T-cell (primary cell): ENCODE results near the gene STRA6. TPM values are rescaled to one million over a fixed set of nuclear protein-coding genes. Genes with fewer than 3 reads are reported as not detected.

ENCODE experiments used
- ATAC-seq, 4 experiments: fragments of 200-7000 bp in 3 of 4; fragments of 150-1000 bp in 1 of 4; cut with Tn5 transposase; replicated peaks in 1 of 4; 1 replicate in 3 of 4; 2 replicates in 1 of 4; pipeline ENCODE4 v1.10.0; 2021; ENCODE audit warnings: moderate library complexity in 3 of 4, mild to moderate bottlenecking in 2 of 4, moderate number of reproducible peaks in 1 of 4
- CTCF ChIA-PET, 2 donors: fragments of 300-600 bp; sonication (Branson Sonifier 250); formaldehyde crosslinking; loops; one replicate each; lab custom pipeline; 2022; ENCODE audit warnings: antibody characterized with exemption in 2 of 2; lab: Charles Lee
- POLR2A ChIA-PET, 2 donors: fragments of 300-600 bp; sonication (Branson Sonifier 250); formaldehyde crosslinking; loops; one replicate each; lab custom pipeline; 2022; ENCODE audit warnings: antibody characterized with exemption in 2 of 2; lab: Charles Lee
- DNase-seq, 35 experiments: peaks; one replicate each; pipeline versions ENCODE4 v3.0.0 to v3.0.0-alpha.2; 2013 to 2023
- H3K27ac ChIP-seq: one replicate; pipeline ENCODE4 v1.5.1; 2013; ENCODE audit warnings: low read length
- H3K27me3 ChIP-seq, 2 experiments: replicated peaks in 1 of 2; 1 replicate in 1 of 2; 2 replicates in 1 of 2; pipeline versions ENCODE4 v1.6.1 to v1.7.0; 2013; ENCODE audit warnings: low read length in 1 of 2, mixed read lengths in 1 of 2; ENCODE audit not compliant: control insufficient read depth in 2 of 2, insufficient read depth in 2 of 2; ENCODE audit errors: extremely low read depth in 1 of 2
- H3K36me3 ChIP-seq, 2 donors: 1 replicate in 1 of 2; 2 replicates in 1 of 2; pipeline versions ENCODE4 v1.6.1 to v1.7.0; 2013; ENCODE audit warnings: low read length in 1 of 2; ENCODE audit not compliant: control insufficient read depth in 2 of 2, insufficient read depth in 1 of 2; ENCODE audit errors: extremely low read depth in 1 of 2
- H3K4me1 ChIP-seq, 2 experiments: 1 replicate in 1 of 2; 2 replicates in 1 of 2; pipeline versions ENCODE4 v1.6.1 to v1.7.0; 2013; ENCODE audit warnings: low read length in 2 of 2, mixed read lengths in 1 of 2; ENCODE audit not compliant: insufficient read depth in 2 of 2, control insufficient read depth in 1 of 2; ENCODE audit errors: extremely low read depth in 1 of 2
- H3K4me3 ChIP-seq, 2 donors: 1 replicate in 1 of 2; 2 replicates in 1 of 2; pipeline versions ENCODE4 v1.5.1 to v1.7.0; 2013; ENCODE audit warnings: mild to moderate bottlenecking in 2 of 2, low read length in 1 of 2, moderate library complexity in 1 of 2; ENCODE audit not compliant: control insufficient read depth in 1 of 2; ENCODE audit errors: extremely low read depth in 1 of 2
- H3K9me3 ChIP-seq: 2 replicates; pipeline ENCODE4 v1.7.0; 2013
- H3K27ac Mint-ChIP-seq, 2 donors: one replicate each; pipeline ENCODE4 v1.8.0; 2020 to 2021; ENCODE audit warnings: mild to moderate bottlenecking in 2 of 2, mixed read lengths in 2 of 2
- H3K27me3 Mint-ChIP-seq, 2 donors: one replicate each; pipeline ENCODE4 v1.8.0; 2021 to 2022; ENCODE audit warnings: mixed read lengths in 2 of 2
- H3K36me3 Mint-ChIP-seq: one replicate; pipeline ENCODE4 v1.8.0; 2021; ENCODE audit warnings: mixed read lengths
- H3K4me1 Mint-ChIP-seq, 3 donors: one replicate each; pipeline ENCODE4 v1.8.0; 2020 to 2022; ENCODE audit warnings: mixed read lengths in 3 of 3, mild to moderate bottlenecking in 1 of 3
- H3K4me3 Mint-ChIP-seq, 3 donors: one replicate each; pipeline ENCODE4 v1.8.0; 2020 to 2022; ENCODE audit warnings: mild to moderate bottlenecking in 3 of 3, mixed read lengths in 3 of 3, moderate library complexity in 3 of 3
- H3K9me3 Mint-ChIP-seq, 3 donors: one replicate each; pipeline ENCODE4 v1.8.0; 2020 to 2022; ENCODE audit warnings: mixed read lengths in 3 of 3
- WGBS: methylation state at CpG from one replicate; pipeline ENCODE4 v1.1.5; 2013; ENCODE audit warnings: missing lambda C conversion rate; ENCODE audit not compliant: insufficient coverage; 5-methylcytosine and 5-hydroxymethylcytosine counted together
- total RNA-seq, 35 experiments: library from RNA in 6 of 35; stranded (reverse) in 6 of 35; fragments of 120-200 nt in 1 of 35; gene quantifications; one replicate each; pipeline versions ENCODE4 v1.2.1 to v1.2.4 and lab custom pipeline; 2013 to 2026

STRA6 gene
- total RNA-seq, 5 donors from 2014 or later (not counting 1 experiment from before 2014, with no cell fraction given) = not detected

GRCh38 chr15:74203914-74204431 is 1.4 kb upstream of the STRA6 start:
- Mint-ChIP-seq H3K27ac (no peak overlapping the region), H3K4me1 (peaks cover 0 to 2% (median 0%) of the 10 kb centered on the region in 3 donors), H3K36me3 (no peaks in the 10 kb centered on the region), H3K27me3 (peaks cover 15 to 25% of the 10 kb centered on the region in 2 donors), H3K9me3 (no peaks in the 10 kb centered on the region), H3K4me3 (no peak overlapping the region)
- peak overlapping the region in 1 of 2 donors; percentile 18 for H3K4me3 ChIP-seq
- ChIA-PET CTCF (no interaction called here), POLR2A (no interaction called here)
- DNase-seq (no peak), ATAC-seq (no peak)
- H3K27ac ChIP-seq = no peak overlapping the region
- H3K36me3 ChIP-seq = no peaks in the 10 kb centered on the region
- peaks cover 0 to 12% of the 10 kb centered on the region in 2 experiments for H3K4me1 ChIP-seq
- H3K27me3 ChIP-seq = peaks cover 0 to 60% of the 10 kb centered on the region in 2 experiments
- WGBS = 74% methylated on average over 2 of the region's 10 CpGs
- H3K9me3 ChIP-seq = no peaks in the 10 kb centered on the region

GRCh38 chr15:74201710-74202420 is 722 bp downstream of the STRA6 start:
- no peak overlapping the region for H3K27ac Mint-ChIP-seq
- no peak for DNase-seq
- H3K4me1 Mint-ChIP-seq = peaks cover 0 to 2% (median 0%) of the 10 kb centered on the region in 3 donors
- no peaks in the 10 kb centered on the region for H3K36me3 Mint-ChIP-seq
- no peaks in the 10 kb centered on the region for H3K9me3 Mint-ChIP-seq
- no peak overlapping the region for H3K4me3 Mint-ChIP-seq
- WGBS = 90% methylated on average over 2 of the region's 7 CpGs
- H3K27me3 ChIP-seq = peaks cover 0 to 46% of the 10 kb centered on the region in 2 experiments
- peaks cover 0 to 12% of the 10 kb centered on the region in 2 experiments for H3K4me1 ChIP-seq
- no peaks in the 10 kb centered on the region for H3K9me3 ChIP-seq
- H3K4me3 ChIP-seq = no peak overlapping the region
- peaks cover 9 to 13% of the 10 kb centered on the region in 2 donors for H3K27me3 Mint-ChIP-seq
- ATAC-seq = no peak
- CTCF ChIA-PET = no interaction called here
- POLR2A ChIA-PET = no interaction called here
- H3K36me3 ChIP-seq = no peaks in the 10 kb centered on the region
- no peak overlapping the region for H3K27ac ChIP-seq

- no peak for DNase-seq
- POLR2A ChIA-PET = no interaction called here
- H3K4me3 Mint-ChIP-seq = no peak overlapping the region
- H3K36me3 Mint-ChIP-seq = no peaks in the 10 kb centered on the region
- CTCF ChIA-PET = interaction anchor here in 1 of 2 donors (0.5 kb wide), 1 partner anchor 921 kb away, joined by 4 read pairs; no protein-coding TSS in a partner anchor
- Histone ChIP-seq H3K27me3 (peaks cover 0 to 48% of the 10 kb centered on the region in 2 experiments), H3K4me3 (no peak overlapping the region), H3K36me3 (no peaks in the 10 kb centered on the region), H3K27ac (no peak overlapping the region), H3K9me3 (no peaks in the 10 kb centered on the region), H3K4me1 (peaks cover 0 to 12% of the 10 kb centered on the region in 2 experiments)
- no peak for ATAC-seq
- peaks cover 3 to 6% of the 10 kb centered on the region in 2 donors for H3K27me3 Mint-ChIP-seq
- H3K4me1 Mint-ChIP-seq = peaks cover 0 to 2% (median 0%) of the 10 kb centered on the region in 3 donors
- no peak overlapping the region for H3K27ac Mint-ChIP-seq
- 70% methylated on average over 4 of the region's 8 CpGs for WGBS
- no peaks in the 10 kb centered on the region for H3K9me3 Mint-ChIP-seq
Measured at GRCh38 chr15:74200871-74201419, 1.6 kb downstream of the STRA6 start.

- no peak for ATAC-seq
- POLR2A ChIA-PET = no interaction called here
Measured at GRCh38 chr15:74200412-74200815, 2.2 kb downstream of the STRA6 start.

GRCh38 chr15:74199297-74199652 is 3.3 kb downstream of the STRA6 start:
- peaks cover 0 to 45% of the 10 kb centered on the region in 2 experiments for H3K27me3 ChIP-seq
- H3K36me3 ChIP-seq = no peaks in the 10 kb centered on the region
- no peak overlapping the region for H3K27ac ChIP-seq
- ChIA-PET POLR2A (no interaction called here), CTCF (no interaction called here)
- no peak overlapping the region for H3K27ac Mint-ChIP-seq
- H3K4me3 ChIP-seq = no peak overlapping the region
- DNase-seq (no peak), ATAC-seq (no peak)
- H3K9me3 ChIP-seq = no peaks in the 10 kb centered on the region
- H3K4me1 ChIP-seq = peaks cover 0 to 10% of the 10 kb centered on the region in 2 experiments
- peaks cover 3 to 4% of the 10 kb centered on the region in 2 donors for H3K27me3 Mint-ChIP-seq
- H3K36me3 Mint-ChIP-seq = no peaks in the 10 kb centered on the region
- H3K4me3 Mint-ChIP-seq = no peak overlapping the region
- WGBS = 92% methylated on average over 6 of the region's 6 CpGs
- H3K9me3 Mint-ChIP-seq = no peaks in the 10 kb centered on the region
- peaks cover 0 to 2% (median 0%) of the 10 kb centered on the region in 3 donors for H3K4me1 Mint-ChIP-seq

More at GRCh38 chr15:74200412-74200815, 2.2 kb downstream of the STRA6 start:
- Histone ChIP-seq H3K4me3 (no peak overlapping the region), H3K4me1 (peaks cover 0 to 12% of the 10 kb centered on the region in 2 experiments), H3K36me3 (no peaks in the 10 kb centered on the region), H3K9me3 (no peaks in the 10 kb centered on the region), H3K27ac (no peak overlapping the region), H3K27me3 (peaks cover 0 to 45% of the 10 kb centered on the region in 2 experiments)
- Mint-ChIP-seq H3K9me3 (no peaks in the 10 kb centered on the region), H3K27me3 (peaks cover 3 to 6% of the 10 kb centered on the region in 2 donors), H3K4me3 (no peak overlapping the region), H3K4me1 (peaks cover 0 to 2% (median 0%) of the 10 kb centered on the region in 3 donors), H3K27ac (no peak overlapping the region), H3K36me3 (no peaks in the 10 kb centered on the region)
- DNase-seq = no peak
- CTCF ChIA-PET = no interaction called here
- WGBS = no CpG with 5 or more reads among the region's 1 CpG

GRCh38 chr15:74197176-74197965 is 5.2 kb downstream of the STRA6 start:
- no peaks in the 10 kb centered on the region for H3K9me3 ChIP-seq
- peaks cover 0 to 32% of the 10 kb centered on the region in 2 experiments for H3K27me3 ChIP-seq
- ATAC-seq = no peak
- no peak for DNase-seq
- H3K4me1 ChIP-seq = peaks cover 0 to under 1% of the 10 kb centered on the region in 2 experiments
- H3K27ac Mint-ChIP-seq = no peak overlapping the region
- H3K36me3 ChIP-seq = no peaks in the 10 kb centered on the region
- CTCF ChIA-PET = no interaction called here
- no peak overlapping the region for H3K4me3 ChIP-seq
- no peaks in the 10 kb centered on the region for H3K36me3 Mint-ChIP-seq
- no peak overlapping the region for H3K4me3 Mint-ChIP-seq
- no peaks in the 10 kb centered on the region for H3K9me3 Mint-ChIP-seq
- H3K27me3 Mint-ChIP-seq = peaks cover 3 to 6% of the 10 kb centered on the region in 2 donors
- 89% methylated on average over 6 of the region's 9 CpGs for WGBS
- no peak overlapping the region for H3K27ac ChIP-seq
- POLR2A ChIA-PET = no interaction called here
- no peaks in the 10 kb centered on the region for H3K4me1 Mint-ChIP-seq
